Measurements from ENCODE around the gene ABI3BP. TPM values are rescaled to one million over a fixed set of nuclear protein-coding genes. Genes with fewer than 3 reads are reported as not detected.

The ABI3BP gene
- total RNA-seq, 1 experiment from 2014 or later: 0.28 TPM

GRCh38 chr3:100759950-100760349 lies 233.3 kb downstream of the ABI3BP start:
- Histone ChIP-seq H2BK120ac (ENCODE audit: low read depth, low read length, poor library complexity, severe bottlenecking) (no peak overlapping the region), H4K91ac (ENCODE audit: insufficient read length, low read depth, low read length) (no peak overlapping the region), H3K79me2 (ENCODE audit: insufficient read depth, low read length) (no peaks in the 10 kb centered on the region), H3K14ac (ENCODE audit: insufficient read depth, low read length) (no peak overlapping the region), H3K79me1 (ENCODE audit: insufficient read depth, low read depth, low read length, poor library complexity, severe bottlenecking) (no peaks in the 10 kb centered on the region), H3K27ac (ENCODE audit: insufficient read length, low read depth, low read length) (no peak overlapping the region), H3K18ac (ENCODE audit: insufficient read length, low read depth, low read length) (no peak overlapping the region), H3K9me3 (ENCODE audit: control insufficient read depth, low read depth, low read length) (no peaks in the 10 kb centered on the region), H3K9ac (ENCODE audit: extremely low read depth, insufficient read length, low read length) (no peak overlapping the region), H2BK12ac (ENCODE audit: insufficient read length, low read depth, low read length) (no peak overlapping the region), H2BK15ac (ENCODE audit: low read depth, low read length) (no peak overlapping the region), H4K20me1 (ENCODE audit: control insufficient read depth, insufficient read depth, insufficient read length) (no peaks in the 10 kb centered on the region), H3K4me1 (ENCODE audit: insufficient read depth, low read length) (no peaks in the 10 kb centered on the region), H4K5ac (ENCODE audit: insufficient read length, low read depth, low read length) (no peak overlapping the region), H2BK20ac (ENCODE audit: low read depth, low read length, poor library complexity, severe bottlenecking) (no peak overlapping the region), H3K23ac (ENCODE audit: insufficient read length, low read depth, low read length) (no peak overlapping the region), H3K4ac (ENCODE audit: low read depth, low read length) (no peak overlapping the region), H2BK5ac (ENCODE audit: insufficient read length, low read length) (no peak overlapping the region), H3K56ac (ENCODE audit: insufficient read length, low read depth, low read length) (no peak overlapping the region), H2AFZ (ENCODE audit: low read length) (no peak overlapping the region), H2AK5ac (ENCODE audit: insufficient read length, low read length) (no peak overlapping the region), H3K27me3 (ENCODE audit: insufficient read depth, low read length) (no peaks in the 10 kb centered on the region), H4K8ac (replicated peaks; ENCODE audit: insufficient read length, low read depth, low read length) (no peak overlapping the region), H3K23me2 (ENCODE audit: insufficient read length, low read depth, low read length, poor library complexity, severe bottlenecking) (no peaks in the 10 kb centered on the region), H3T11ph (ENCODE audit: low read length) (no peak overlapping the region), H3K4me2 (ENCODE audit: insufficient read depth, insufficient read length, low read length) (no peak overlapping the region)
- H3K27ac Mint-ChIP-seq: peak overlapping the region in 1 of 3 experiments; percentile 26; a peak in 1 of 7 replicates
- no peak for DNase-seq
- H3K36me3 Mint-ChIP-seq (ENCODE audit: insufficient read depth in 1 of 3, low read depth in 3 of 3): no peaks in the 10 kb centered on the region; a peak in 1 of 7 replicates
- H3K4me1 Mint-ChIP-seq: peaks cover 23 to 29% of the 10 kb centered on the region in 2 experiments
- no peak overlapping the region for H3K4me3 Mint-ChIP-seq
- no peaks in the 10 kb centered on the region for H3K9me3 Mint-ChIP-seq
- TF ChIP-seq, protein P1, sequence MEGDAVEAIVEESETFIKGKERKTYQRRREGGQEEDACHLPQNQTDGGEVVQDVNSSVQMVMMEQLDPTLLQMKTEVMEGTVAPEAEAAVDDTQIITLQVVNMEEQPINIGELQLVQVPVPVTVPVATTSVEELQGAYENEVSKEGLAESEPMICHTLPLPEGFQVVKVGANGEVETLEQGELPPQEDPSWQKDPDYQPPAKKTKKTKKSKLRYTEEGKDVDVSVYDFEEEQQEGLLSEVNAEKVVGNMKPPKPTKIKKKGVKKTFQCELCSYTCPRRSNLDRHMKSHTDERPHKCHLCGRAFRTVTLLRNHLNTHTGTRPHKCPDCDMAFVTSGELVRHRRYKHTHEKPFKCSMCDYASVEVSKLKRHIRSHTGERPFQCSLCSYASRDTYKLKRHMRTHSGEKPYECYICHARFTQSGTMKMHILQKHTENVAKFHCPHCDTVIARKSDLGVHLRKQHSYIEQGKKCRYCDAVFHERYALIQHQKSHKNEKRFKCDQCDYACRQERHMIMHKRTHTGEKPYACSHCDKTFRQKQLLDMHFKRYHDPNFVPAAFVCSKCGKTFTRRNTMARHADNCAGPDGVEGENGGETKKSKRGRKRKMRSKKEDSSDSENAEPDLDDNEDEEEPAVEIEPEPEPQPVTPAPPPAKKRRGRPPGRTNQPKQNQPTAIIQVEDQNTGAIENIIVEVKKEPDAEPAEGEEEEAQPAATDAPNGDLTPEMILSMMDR (conservative IDR thresholded peaks at IDR 0.05): no peak
- no peaks in the 10 kb centered on the region for H3K27me3 Mint-ChIP-seq (ENCODE audit: low read depth)

Measured in H9 (cell line).